Vagina (tissue), 2 donors: ENCODE measurements around the gene IGFBP5. TPM values are rescaled to one million over a fixed set of nuclear protein-coding genes. Genes with fewer than 3 reads are reported as not detected.

Experiments used
- DNase-seq, 2 donors: peaks; one replicate each; pipeline ENCODE4 v3.0.0-alpha.2; 2017; ENCODE audit errors: extremely low spot score in 2 of 2
- H3K27ac ChIP-seq: fragments of 200-600 bp; sonication (generic); one replicate; pipeline ENCODE4 v1.5.1; 2019
- H3K27me3 ChIP-seq: fragments of 200-600 bp; sonication (generic); one replicate; pipeline ENCODE4 v1.5.1; 2019
- H3K36me3 ChIP-seq, 2 donors: fragments of 200-600 bp; sonication (generic); one replicate each; pipeline ENCODE4 v1.5.1; 2017 to 2019
- H3K4me1 ChIP-seq: fragments of 200-600 bp; sonication (generic); one replicate; pipeline ENCODE4 v1.5.1; 2019
- H3K4me3 ChIP-seq, 2 donors: fragments of 200-600 bp; sonication (generic); 1 replicate in 1 of 2; 2 replicates in 1 of 2; pipeline ENCODE4 v1.5.1; 2016 to 2019
- H3K9me3 ChIP-seq: fragments of 200-600 bp; sonication (generic); one replicate; pipeline ENCODE4 v1.5.1; 2019
- CTCF ChIP-seq, 3 experiments: fragments of 450-650 bp in 2 of 3; fragments of 200-600 bp in 1 of 3; sonication (generic) in 1 of 3; IDR thresholded peaks; one replicate each; pipeline ENCODE4 v1.5.1; 2017 to 2019; ENCODE audit warnings: antibody characterized with exemption in 3 of 3, mild to moderate bottlenecking in 2 of 3, moderate library complexity in 2 of 3
- POLR2A ChIP-seq, 2 donors: fragments of 450-650 bp; IDR thresholded peaks; one replicate each; pipeline ENCODE4 v1.6.1; 2017; ENCODE audit warnings: antibody characterized with exemption in 2 of 2, mild to moderate bottlenecking in 2 of 2, moderate library complexity in 2 of 2
- POLR2AphosphoS5 ChIP-seq, 2 donors: sonication (generic); formaldehyde crosslinking; IDR thresholded peaks; one replicate each; pipeline ENCODE4 v1.9.0; 2017; ENCODE audit warnings: antibody characterized with exemption in 2 of 2, mild to moderate bottlenecking in 2 of 2, low read depth in 1 of 2; ENCODE audit not compliant: insufficient read depth in 1 of 2
- intact Hi-C: fragments of 100-400 bp; cut with DNase I; formaldehyde crosslinking; loops from one replicate; pipeline ENCODE4 v1.15.1; 2023
- total RNA-seq: library from RNA; depleted of rRNA; stranded (reverse); fragments of >200 nt; gene quantifications from one replicate; pipeline ENCODE4 v1.2.3, GENCODE V29; 2016

Gene IGFBP5
- total RNA-seq, 1 donor from 2014 or later, result 1,041 TPM

GRCh38 chr2:216694082-216694825 lies 1.1 kb downstream of the IGFBP5 start:
- Histone ChIP-seq H3K27me3 (no peaks in the 10 kb centered on the region), H3K9me3 (no peaks in the 10 kb centered on the region), H3K4me1 (peaks cover 44% of the 10 kb centered on the region)

GRCh38 chr2:216693414-216694080 lies 1.8 kb downstream of the IGFBP5 start:
- intact Hi-C loops, result loop anchor here (5.0 to 10.0 kb wide), 4 partner anchors 294 to 1061 kb away; no protein-coding TSS in a partner anchor
- peak overlapping the region; percentile 90 for H3K27ac ChIP-seq
- TF ChIP-seq POLR2A (IDR thresholded peaks at IDR 0.05), result no peak
- TF ChIP-seq POLR2AphosphoS5 (IDR thresholded peaks at IDR 0.05; ENCODE audit: insufficient read depth in 1 of 2, low read depth in 1 of 2), result no peak
- TF ChIP-seq CTCF (IDR thresholded peaks at IDR 0.05), result no peak
- no peaks in the 10 kb centered on the region for H3K9me3 ChIP-seq
- peak in 1 of 2 donors; percentile 89 for DNase-seq
- no peaks in the 10 kb centered on the region for H3K36me3 ChIP-seq
- H3K27me3 ChIP-seq, result no peaks in the 10 kb centered on the region
- H3K4me3 ChIP-seq, result peak overlapping the region; percentile 68 to 88
- peaks cover 44% of the 10 kb centered on the region for H3K4me1 ChIP-seq

More at GRCh38 chr2:216694082-216694825, 1.1 kb downstream of the IGFBP5 start:
- TF ChIP-seq POLR2AphosphoS5 (IDR thresholded peaks at IDR 0.05; ENCODE audit: insufficient read depth in 1 of 2, low read depth in 1 of 2), result peak in 1 of 2 donors; percentile 69
- TF ChIP-seq CTCF (IDR thresholded peaks at IDR 0.05), result no peak
- TF ChIP-seq POLR2A (IDR thresholded peaks at IDR 0.05), result peak in 1 of 2 donors; percentile 13
- H3K36me3 ChIP-seq, result no peaks in the 10 kb centered on the region
- DNase-seq, result peak in 1 of 2 donors; percentile 88
- intact Hi-C loops, result loop anchor here (5.0 to 10.0 kb wide), 4 partner anchors 293 to 1061 kb away; no protein-coding TSS in a partner anchor
- peak overlapping the region; percentile 68 to 88 for H3K4me3 ChIP-seq
- peak overlapping the region; percentile 90 for H3K27ac ChIP-seq

- peak in 1 of 2 donors; percentile 87 for DNase-seq
- intact Hi-C loops, result loop anchor here (5.0 to 10.0 kb wide), 4 partner anchors 294 to 1062 kb away; no protein-coding TSS in a partner anchor
- TF ChIP-seq POLR2AphosphoS5 (IDR thresholded peaks at IDR 0.05; ENCODE audit: insufficient read depth in 1 of 2, low read depth in 1 of 2) (peak; percentile 29 to 74), CTCF (IDR thresholded peaks at IDR 0.05) (no peak)
- Histone ChIP-seq H3K4me1 (peaks cover 51% of the 10 kb centered on the region), H3K36me3 (peaks cover 0 to 4% of the 10 kb centered on the region in 2 donors), H3K4me3 (peak overlapping the region; percentile 68 to 88), H3K27ac (peak overlapping the region; percentile 90), H3K9me3 (no peaks in the 10 kb centered on the region), H3K27me3 (no peaks in the 10 kb centered on the region)
Observed at GRCh38 chr2:216692636-216693413, 2.5 kb downstream of the IGFBP5 start.

GRCh38 chr2:216690853-216691741 lies 4.3 kb downstream of the IGFBP5 start:
- peaks cover 0 to 15% of the 10 kb centered on the region in 2 donors for H3K36me3 ChIP-seq
- H3K27ac ChIP-seq, result peak overlapping the region; percentile 90
- intact Hi-C loops, result loop anchor here (5.0 to 10.0 kb wide), 4 partner anchors 296 to 1064 kb away; no protein-coding TSS in a partner anchor
- no peaks in the 10 kb centered on the region for H3K27me3 ChIP-seq
- H3K4me3 ChIP-seq, result peak overlapping the region; percentile 68 to 88
- no peaks in the 10 kb centered on the region for H3K9me3 ChIP-seq
- DNase-seq, result no peak
- TF ChIP-seq CTCF (IDR thresholded peaks at IDR 0.05), result no peak
- no peak for TF ChIP-seq POLR2AphosphoS5 (IDR thresholded peaks at IDR 0.05; ENCODE audit: insufficient read depth in 1 of 2, low read depth in 1 of 2)
- peak in 1 of 2 donors; percentile 10 for TF ChIP-seq POLR2A (IDR thresholded peaks at IDR 0.05)
- H3K4me1 ChIP-seq, result peaks cover 58% of the 10 kb centered on the region
